ENCODE data around the gene AMH. TPM values are rescaled to one million over a fixed set of nuclear protein-coding genes. Genes with fewer than 3 reads are reported as not detected.

The AMH gene
- total and polyA plus RNA-seq, 2 of the 4 experiments (the other 2 are of a cell fraction) = 0.86 TPM; not detected in 1

DNA sequence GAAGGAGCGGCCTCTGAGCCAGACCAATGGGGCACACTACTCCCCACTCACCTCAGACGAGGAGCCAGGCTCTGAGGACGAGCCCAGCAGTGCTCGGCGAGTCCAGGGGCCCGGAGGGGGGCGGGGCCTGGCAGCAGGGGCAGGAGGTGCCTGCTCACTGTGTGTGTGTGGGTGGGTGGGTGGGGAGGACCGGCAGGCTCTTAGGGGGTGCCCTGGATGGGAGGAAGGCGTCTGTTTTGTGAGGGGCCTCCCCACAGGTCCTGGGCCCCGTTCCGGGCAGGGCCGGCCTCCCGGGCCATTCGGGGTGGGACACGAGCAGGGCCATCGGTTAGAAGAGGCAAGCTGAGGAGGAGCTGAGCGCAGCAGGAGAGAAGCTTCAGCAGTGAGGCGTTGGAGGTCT lies 25.7 kb upstream of the AMH start:
- no peak overlapping the region for H3K27ac ChIP-seq (ENCODE audit: insufficient read depth, low read length)
- no peaks in the 10 kb centered on the region for H3K27me3 ChIP-seq (ENCODE audit: control insufficient read depth, insufficient read depth, low read length)
- CTCF ChIA-PET = no interaction called here
- dilution Hi-C loops (cut with HindIII; ENCODE audit: low sequenced_read_pairs, unreplicated experiment) (no loop called here), in situ Hi-C loops (cut with MboI; ENCODE audit: low sequenced_read_pairs) (no loop called here), intact Hi-C loops (cut with micrococcal nuclease) (no loop called here)
- H3K56ac ChIP-seq (ENCODE audit: extremely low read depth, insufficient read depth, low read length) = no peak overlapping the region
- peaks cover 70% of the 10 kb centered on the region for H3K36me3 ChIP-seq (ENCODE audit: control insufficient read depth, insufficient read depth, low read length)
- 90% methylated on average over 6 of the region's 18 CpGs; no CpG with 5 or more reads in 1 of the 2 experiments for WGBS, 2 experiments (ENCODE audit: extremely low coverage in 2 of 2, insufficient read length in 1 of 2)
- DNase-seq = no peak
- H3K4ac ChIP-seq (ENCODE audit: low read depth, low read length) = no peak overlapping the region
- BruUV-seq (replicated peaks) = no TSS peak
- no peaks in the 10 kb centered on the region for H3K4me1 ChIP-seq (ENCODE audit: control insufficient read depth, insufficient read depth, low read length)
- no peak overlapping the region for H3K4me2 ChIP-seq (ENCODE audit: low read depth, low read length)
- TF ChIP-seq SMC3 (IDR thresholded peaks at IDR 0.05; ENCODE audit: low read depth, low read length) (no peak), MAZ (IDR thresholded peaks at IDR 0.05; ENCODE audit: borderline replicate concordance, low read depth, low read length) (no peak), ELK1 (IDR thresholded peaks at IDR 0.05; ENCODE audit: borderline replicate concordance, low read depth, low read length) (no peak), FOS (IDR thresholded peaks at IDR 0.05; ENCODE audit: low read depth, low read length) (no peak), NFE2L2 (IDR thresholded peaks at IDR 0.05; ENCODE audit: low read depth, low read length) (no peak), CEBPB (IDR thresholded peaks at IDR 0.05; ENCODE audit: low read depth, low read length) (no peak)
- no peak overlapping the region for H2AK9ac ChIP-seq (replicated peaks; ENCODE audit: low read depth, low read length, poor library complexity)
- no peak overlapping the region for H3K18ac ChIP-seq (ENCODE audit: low read depth, low read length)
- H2BK15ac ChIP-seq (ENCODE audit: low read depth, low read length) = no peak overlapping the region
- H2BK5ac ChIP-seq (ENCODE audit: low read depth, low read length, poor library complexity, severe bottlenecking) = no peak overlapping the region
- H2AK5ac ChIP-seq (ENCODE audit: low read depth, low read length) = no peak overlapping the region
- peaks cover 8% of the 10 kb centered on the region; the same call in 1 of the 2 replicates for H4K20me1 ChIP-seq (ENCODE audit: insufficient read depth, low read length)
- H3K14ac ChIP-seq (replicated peaks; ENCODE audit: low read depth, low read length) = no peak overlapping the region
- H2BK20ac ChIP-seq (ENCODE audit: low read depth, low read length) = no peak overlapping the region
- H4K8ac ChIP-seq (ENCODE audit: low read depth in 2 of 2, low read length in 2 of 2) = no peak overlapping the region
- no peak overlapping the region for H2BK120ac ChIP-seq (ENCODE audit: low read depth, low read length)
- POLR2A ChIA-PET (ENCODE audit: unreplicated experiment) = no interaction called here
- H4K91ac ChIP-seq (ENCODE audit: insufficient read depth, low read depth, low read length) = no peak overlapping the region
- peaks cover 4 to 22% of the 10 kb centered on the region in 2 experiments; a peak in 3 of 4 replicates for H3K79me1 ChIP-seq (ENCODE audit: low read depth in 1 of 2, low read length in 2 of 2)
- H3K9me3 ChIP-seq (ENCODE audit: control insufficient read depth, insufficient read depth, low read length) = no peaks in the 10 kb centered on the region
- H3K23ac ChIP-seq (ENCODE audit: low read depth, low read length) = no peak overlapping the region
- no peak overlapping the region for H4K5ac ChIP-seq (ENCODE audit: low read depth, low read length)
- H3K9ac ChIP-seq (ENCODE audit: low read depth, low read length) = no peak overlapping the region
- ATAC-seq (ENCODE audit: low read depth) = no peak
- H3K9me1 ChIP-seq (ENCODE audit: insufficient read depth, low read length) = no peaks in the 10 kb centered on the region
- H3K4me3 ChIP-seq (ENCODE audit: insufficient read depth, low read depth, low read length) = no peak overlapping the region
- H2AFZ ChIP-seq (replicated peaks; ENCODE audit: low read length, poor library complexity) = no peak overlapping the region

Data from IMR-90 (cell line).